Liver (tissue), 9 donors: ENCODE results near the gene PDGFA. TPM values are rescaled to one million over a fixed set of nuclear protein-coding genes. Genes with fewer than 3 reads are reported as not detected.

Experiments
- DNase-seq: peaks from one replicate; pipeline ENCODE4 v3.0.0-alpha.2; 2017; ENCODE audit warnings: low spot score
- H3K27ac ChIP-seq, 2 donors: one replicate each; pipeline ENCODE4 v1.7.0; 2013; ENCODE audit warnings: inconsistent platforms in 2 of 2, low read length in 2 of 2, control low read depth in 1 of 2, low read depth in 1 of 2, mild to moderate bottlenecking in 1 of 2
- H3K27me3 ChIP-seq, 4 donors: one replicate each; pipeline versions ENCODE4 v1.6.1 to v1.7.0; 2013; ENCODE audit warnings: low read length in 3 of 4, inconsistent platforms in 1 of 4, mild to moderate bottlenecking in 1 of 4, moderate library complexity in 1 of 4; ENCODE audit not compliant: control insufficient read depth in 4 of 4, insufficient read depth in 4 of 4
- H3K36me3 ChIP-seq, 4 donors: one replicate each; pipeline versions ENCODE4 v1.6.1 to v1.7.0; 2013; ENCODE audit warnings: low read length in 3 of 4, mild to moderate bottlenecking in 3 of 4, low read depth in 1 of 4, moderate library complexity in 1 of 4; ENCODE audit not compliant: control insufficient read depth in 4 of 4, insufficient read depth in 3 of 4
- H3K4me1 ChIP-seq, 4 donors: one replicate each; pipeline versions ENCODE4 v1.6.1 to v1.7.0; 2013; ENCODE audit warnings: low read length in 3 of 4, mild to moderate bottlenecking in 3 of 4, moderate library complexity in 1 of 4; ENCODE audit not compliant: control insufficient read depth in 4 of 4, insufficient read depth in 4 of 4
- H3K4me3 ChIP-seq, 3 donors: one replicate each; pipeline versions ENCODE4 v1.6.1 to v1.7.0; 2013; ENCODE audit warnings: low read length in 3 of 3, control low read depth in 1 of 3, low read depth in 1 of 3, mild to moderate bottlenecking in 1 of 3
- H3K9ac ChIP-seq, 2 donors: one replicate each; pipeline ENCODE4 v1.7.0; 2013; ENCODE audit warnings: low read length in 2 of 2, mild to moderate bottlenecking in 2 of 2, moderate library complexity in 2 of 2, control low read depth in 1 of 2, low read depth in 1 of 2
- H3K9me3 ChIP-seq, 4 donors: one replicate each; pipeline versions ENCODE4 v1.6.1 to v1.7.0; 2013; ENCODE audit warnings: low read length in 3 of 4; ENCODE audit not compliant: control insufficient read depth in 4 of 4
- EGR1 ChIP-seq, 2 donors: IDR thresholded peaks; 2 replicates each; pipeline ENCODE4 v1.6.1; 2016 to 2018; ENCODE audit warnings: antibody characterized with exemption in 2 of 2, low read depth in 2 of 2
- FOXA1 ChIP-seq: IDR thresholded peaks from 2 replicates; pipeline ENCODE4 v1.6.1; 2016; ENCODE audit warnings: antibody characterized with exemption
- FOXA2 ChIP-seq: IDR thresholded peaks from 2 replicates; pipeline ENCODE4 v1.6.1; 2016; ENCODE audit warnings: antibody characterized with exemption
- GABPA ChIP-seq, 2 donors: IDR thresholded peaks in 1 of 2; conservative IDR thresholded peaks in 1 of 2; 2 replicates each; pipeline ENCODE4 v1.6.1; 2016; ENCODE audit warnings: antibody characterized with exemption in 2 of 2, mild to moderate bottlenecking in 1 of 2, moderate library complexity in 1 of 2
- HNF4A ChIP-seq, 2 donors: conservative IDR thresholded peaks; 2 replicates each; pipeline ENCODE4 v1.6.1; 2016; ENCODE audit warnings: antibody characterized with exemption in 2 of 2, mild to moderate bottlenecking in 2 of 2
- HNF4G ChIP-seq: IDR thresholded peaks from 2 replicates; pipeline ENCODE4 v1.6.1; 2016; ENCODE audit warnings: antibody characterized with exemption
- JUND ChIP-seq, 2 donors: IDR thresholded peaks; 2 replicates each; pipeline ENCODE4 v1.6.1; 2016; ENCODE audit warnings: antibody characterized with exemption in 2 of 2
- NR2F2 ChIP-seq: IDR thresholded peaks from 2 replicates; pipeline ENCODE4 v1.6.1; 2016; ENCODE audit warnings: antibody characterized with exemption
- RAD21 ChIP-seq, 2 donors: IDR thresholded peaks; 2 replicates each; pipeline ENCODE4 v1.6.1; 2016; ENCODE audit warnings: antibody characterized with exemption in 2 of 2, mild to moderate bottlenecking in 2 of 2
- RXRA ChIP-seq, 2 donors: IDR thresholded peaks; 2 replicates each; pipeline ENCODE4 v1.6.1; 2017 to 2018; ENCODE audit warnings: antibody characterized with exemption in 2 of 2, mild to moderate bottlenecking in 1 of 2
- SP1 ChIP-seq: IDR thresholded peaks from 2 replicates; pipeline ENCODE4 v1.6.1; 2018; ENCODE audit warnings: antibody characterized with exemption, mild to moderate bottlenecking
- TAF1 ChIP-seq: conservative IDR thresholded peaks from 2 replicates; pipeline ENCODE4 v1.6.1; 2016; ENCODE audit warnings: antibody characterized with exemption, mild to moderate bottlenecking
- YY1 ChIP-seq: IDR thresholded peaks from 2 replicates; pipeline ENCODE4 v1.6.1; 2016; ENCODE audit warnings: antibody characterized with exemption, mild to moderate bottlenecking
- WGBS: extraction: QIAGEN DNeasy Blood & Tissue Kit; methylation state at CpG from one replicate; pipeline ENCODE4 v1.1.7; 2013; 5-methylcytosine and 5-hydroxymethylcytosine counted together
- polyA plus RNA-seq, 2 donors: library from polyadenylated mRNA; stranded (reverse) in 1 of 2; unstranded in 1 of 2; fragments of 200-250 nt in 1 of 2; fragments of >200 nt in 1 of 2; fragmentation: Nextera tagmentation in 1 of 2; extraction: Ambion mirVana in 1 of 2; gene quantifications; one replicate each; pipeline versions ENCODE4 v1.2.1 to v1.2.3, GENCODE V29; 2013 to 2015
- total RNA-seq, 2 donors: library from RNA; depleted of rRNA; stranded (reverse); fragments of >200 nt; gene quantifications; one replicate each; pipeline ENCODE4 v1.2.3, GENCODE V29; 2014
- TF ChIP-seq, protein P1 (sequence below): IDR thresholded peaks from 2 replicates; pipeline ENCODE4 v1.6.1; 2016; ENCODE audit warnings: antibody characterized with exemption
- TF ChIP-seq, protein P2 (sequence below): fragments of 150-350 bp; IDR thresholded peaks from 2 replicates; pipeline ENCODE4 v1.5.1; 2017; ENCODE audit warnings: improper control_type of control experiment, low read depth, low read length; ENCODE audit not compliant: missing input control
- TF ChIP-seq, protein P3 (sequence below): IDR thresholded peaks from 2 replicates; pipeline ENCODE4 v1.6.1; 2016; ENCODE audit warnings: antibody characterized with exemption
- TF ChIP-seq, protein P4 (sequence below): IDR thresholded peaks from 2 replicates; pipeline ENCODE4 v1.6.1; 2016; ENCODE audit warnings: antibody characterized with exemption
- TF ChIP-seq, protein P5 (sequence below): IDR thresholded peaks from 2 replicates; pipeline ENCODE4 v1.6.1; 2016; ENCODE audit warnings: antibody characterized with exemption, mild to moderate bottlenecking
- donor health status: healthy.
- donor health status: healthy.
- donor health status: healthy.
- donor health status: healthy.
- donor health status: healthy.

The PDGFA gene
- total and polyA plus RNA-seq, 4 donors = 1.4 to 5.1 (median 2.0) TPM

DNA sequence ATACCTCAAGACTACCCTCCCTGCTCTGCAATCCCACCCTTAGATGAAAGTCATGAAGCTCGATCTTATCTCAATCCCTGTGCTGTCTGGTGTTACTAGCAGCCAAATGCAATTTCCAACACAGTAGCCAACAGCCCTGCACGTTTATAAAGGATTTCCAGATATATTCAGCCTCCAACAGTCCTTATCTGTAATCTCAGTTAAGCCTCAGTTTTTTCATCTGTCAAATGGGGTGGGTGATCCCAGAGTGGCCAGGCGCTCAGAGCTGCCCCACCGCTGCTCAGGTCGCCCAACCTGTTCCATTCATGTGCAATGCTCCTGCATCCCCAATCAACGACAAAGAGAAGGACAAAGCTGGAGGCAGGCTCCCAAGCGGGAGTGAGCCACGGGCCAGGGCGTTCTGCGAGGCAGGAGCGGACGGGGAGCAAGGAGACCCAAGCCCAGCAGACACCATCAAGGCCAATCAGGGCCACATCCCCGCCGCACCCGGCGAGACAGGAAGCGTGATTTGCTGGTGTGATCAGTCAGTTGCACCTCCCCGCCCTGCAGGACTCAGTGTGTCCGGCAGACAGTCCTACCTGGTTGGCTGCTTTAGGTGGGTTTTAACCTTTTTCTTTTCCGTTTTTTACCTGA, 19.7 kb downstream of the PDGFA start:
- Histone ChIP-seq H3K4me1 (peaks cover 3 to 25% (median 17%) of the 10 kb centered on the region in 4 donors), H3K36me3 (peaks cover 0 to 4% (median 0%) of the 10 kb centered on the region in 4 donors), H3K27me3 (no peaks in the 10 kb centered on the region), H3K4me3 (no peak overlapping the region), H3K9me3 (no peaks in the 10 kb centered on the region), H3K9ac (no peak overlapping the region), H3K27ac (no peak overlapping the region)
- DNase-seq = no peak
- 95% methylated on average over 20 of the region's 20 CpGs for WGBS
- TF ChIP-seq HNF4G (no peak), YY1 (no peak), GABPA (IDR thresholded peaks at IDR 0.05 in 1 of 2, conservative IDR thresholded peaks at IDR 0.05 in 1 of 2) (no peak), NR2F2 (no peak), FOXA1 (no peak), JUND (IDR thresholded peaks at IDR 0.05) (no peak), TAF1 (no peak), RXRA (IDR thresholded peaks at IDR 0.05) (no peak), RAD21 (IDR thresholded peaks at IDR 0.05) (no peak), FOXA2 (no peak), EGR1 (IDR thresholded peaks at IDR 0.05; ENCODE audit: low read depth in 2 of 2) (no peak), SP1 (no peak), HNF4A (conservative IDR thresholded peaks at IDR 0.05) (no peak)
- TF ChIP-seq, protein P1, sequence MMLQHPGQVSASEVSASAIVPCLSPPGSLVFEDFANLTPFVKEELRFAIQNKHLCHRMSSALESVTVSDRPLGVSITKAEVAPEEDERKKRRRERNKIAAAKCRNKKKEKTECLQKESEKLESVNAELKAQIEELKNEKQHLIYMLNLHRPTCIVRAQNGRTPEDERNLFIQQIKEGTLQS = no peak
- TF ChIP-seq, protein P2, sequence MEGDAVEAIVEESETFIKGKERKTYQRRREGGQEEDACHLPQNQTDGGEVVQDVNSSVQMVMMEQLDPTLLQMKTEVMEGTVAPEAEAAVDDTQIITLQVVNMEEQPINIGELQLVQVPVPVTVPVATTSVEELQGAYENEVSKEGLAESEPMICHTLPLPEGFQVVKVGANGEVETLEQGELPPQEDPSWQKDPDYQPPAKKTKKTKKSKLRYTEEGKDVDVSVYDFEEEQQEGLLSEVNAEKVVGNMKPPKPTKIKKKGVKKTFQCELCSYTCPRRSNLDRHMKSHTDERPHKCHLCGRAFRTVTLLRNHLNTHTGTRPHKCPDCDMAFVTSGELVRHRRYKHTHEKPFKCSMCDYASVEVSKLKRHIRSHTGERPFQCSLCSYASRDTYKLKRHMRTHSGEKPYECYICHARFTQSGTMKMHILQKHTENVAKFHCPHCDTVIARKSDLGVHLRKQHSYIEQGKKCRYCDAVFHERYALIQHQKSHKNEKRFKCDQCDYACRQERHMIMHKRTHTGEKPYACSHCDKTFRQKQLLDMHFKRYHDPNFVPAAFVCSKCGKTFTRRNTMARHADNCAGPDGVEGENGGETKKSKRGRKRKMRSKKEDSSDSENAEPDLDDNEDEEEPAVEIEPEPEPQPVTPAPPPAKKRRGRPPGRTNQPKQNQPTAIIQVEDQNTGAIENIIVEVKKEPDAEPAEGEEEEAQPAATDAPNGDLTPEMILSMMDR = no peak
- TF ChIP-seq, protein P3, sequence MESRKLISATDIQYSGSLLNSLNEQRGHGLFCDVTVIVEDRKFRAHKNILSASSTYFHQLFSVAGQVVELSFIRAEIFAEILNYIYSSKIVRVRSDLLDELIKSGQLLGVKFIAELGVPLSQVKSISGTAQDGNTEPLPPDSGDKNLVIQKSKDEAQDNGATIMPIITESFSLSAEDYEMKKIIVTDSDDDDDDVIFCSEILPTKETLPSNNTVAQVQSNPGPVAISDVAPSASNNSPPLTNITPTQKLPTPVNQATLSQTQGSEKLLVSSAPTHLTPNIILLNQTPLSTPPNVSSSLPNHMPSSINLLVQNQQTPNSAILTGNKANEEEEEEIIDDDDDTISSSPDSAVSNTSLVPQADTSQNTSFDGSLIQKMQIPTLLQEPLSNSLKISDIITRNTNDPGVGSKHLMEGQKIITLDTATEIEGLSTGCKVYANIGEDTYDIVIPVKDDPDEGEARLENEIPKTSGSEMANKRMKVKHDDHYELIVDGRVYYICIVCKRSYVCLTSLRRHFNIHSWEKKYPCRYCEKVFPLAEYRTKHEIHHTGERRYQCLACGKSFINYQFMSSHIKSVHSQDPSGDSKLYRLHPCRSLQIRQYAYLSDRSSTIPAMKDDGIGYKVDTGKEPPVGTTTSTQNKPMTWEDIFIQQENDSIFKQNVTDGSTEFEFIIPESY = no peak
- TF ChIP-seq, protein P4, sequence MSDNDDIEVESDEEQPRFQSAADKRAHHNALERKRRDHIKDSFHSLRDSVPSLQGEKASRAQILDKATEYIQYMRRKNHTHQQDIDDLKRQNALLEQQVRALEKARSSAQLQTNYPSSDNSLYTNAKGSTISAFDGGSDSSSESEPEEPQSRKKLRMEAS = no peak
- TF ChIP-seq, protein P5, sequence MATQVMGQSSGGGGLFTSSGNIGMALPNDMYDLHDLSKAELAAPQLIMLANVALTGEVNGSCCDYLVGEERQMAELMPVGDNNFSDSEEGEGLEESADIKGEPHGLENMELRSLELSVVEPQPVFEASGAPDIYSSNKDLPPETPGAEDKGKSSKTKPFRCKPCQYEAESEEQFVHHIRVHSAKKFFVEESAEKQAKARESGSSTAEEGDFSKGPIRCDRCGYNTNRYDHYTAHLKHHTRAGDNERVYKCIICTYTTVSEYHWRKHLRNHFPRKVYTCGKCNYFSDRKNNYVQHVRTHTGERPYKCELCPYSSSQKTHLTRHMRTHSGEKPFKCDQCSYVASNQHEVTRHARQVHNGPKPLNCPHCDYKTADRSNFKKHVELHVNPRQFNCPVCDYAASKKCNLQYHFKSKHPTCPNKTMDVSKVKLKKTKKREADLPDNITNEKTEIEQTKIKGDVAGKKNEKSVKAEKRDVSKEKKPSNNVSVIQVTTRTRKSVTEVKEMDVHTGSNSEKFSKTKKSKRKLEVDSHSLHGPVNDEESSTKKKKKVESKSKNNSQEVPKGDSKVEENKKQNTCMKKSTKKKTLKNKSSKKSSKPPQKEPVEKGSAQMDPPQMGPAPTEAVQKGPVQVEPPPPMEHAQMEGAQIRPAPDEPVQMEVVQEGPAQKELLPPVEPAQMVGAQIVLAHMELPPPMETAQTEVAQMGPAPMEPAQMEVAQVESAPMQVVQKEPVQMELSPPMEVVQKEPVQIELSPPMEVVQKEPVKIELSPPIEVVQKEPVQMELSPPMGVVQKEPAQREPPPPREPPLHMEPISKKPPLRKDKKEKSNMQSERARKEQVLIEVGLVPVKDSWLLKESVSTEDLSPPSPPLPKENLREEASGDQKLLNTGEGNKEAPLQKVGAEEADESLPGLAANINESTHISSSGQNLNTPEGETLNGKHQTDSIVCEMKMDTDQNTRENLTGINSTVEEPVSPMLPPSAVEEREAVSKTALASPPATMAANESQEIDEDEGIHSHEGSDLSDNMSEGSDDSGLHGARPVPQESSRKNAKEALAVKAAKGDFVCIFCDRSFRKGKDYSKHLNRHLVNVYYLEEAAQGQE = no peak
